GM19455 (cell line): ENCODE data around the gene PAX2.

Experiments
- ATAC-seq: cut with Tn5 transposase; IDR thresholded peaks from one replicate; pipeline ENCODE4 v1.9.1; 2021; ENCODE audit not compliant: unreplicated experiment

The PAX2 gene

DNA sequence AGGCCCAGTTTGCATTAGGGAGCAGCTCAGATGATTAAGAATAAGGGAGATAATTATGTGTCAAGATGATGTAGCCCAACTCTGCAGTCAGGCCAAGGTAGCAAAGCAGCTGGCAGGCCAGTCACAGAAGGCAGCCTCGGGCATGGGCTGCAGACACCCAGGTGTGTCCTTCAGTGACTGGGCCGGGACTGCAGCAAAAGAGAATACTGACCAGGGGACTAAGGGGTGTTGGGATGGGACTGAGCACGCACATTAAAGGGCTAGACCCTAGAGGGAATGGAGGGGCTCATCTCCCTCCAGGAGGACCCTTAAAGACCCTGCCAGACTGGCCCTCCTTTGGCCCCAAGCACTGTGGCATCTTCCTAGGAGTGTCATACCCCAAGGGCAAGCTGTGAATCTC is 38.7 kb downstream of the PAX2 start:
- ATAC-seq = no peak

DNA sequence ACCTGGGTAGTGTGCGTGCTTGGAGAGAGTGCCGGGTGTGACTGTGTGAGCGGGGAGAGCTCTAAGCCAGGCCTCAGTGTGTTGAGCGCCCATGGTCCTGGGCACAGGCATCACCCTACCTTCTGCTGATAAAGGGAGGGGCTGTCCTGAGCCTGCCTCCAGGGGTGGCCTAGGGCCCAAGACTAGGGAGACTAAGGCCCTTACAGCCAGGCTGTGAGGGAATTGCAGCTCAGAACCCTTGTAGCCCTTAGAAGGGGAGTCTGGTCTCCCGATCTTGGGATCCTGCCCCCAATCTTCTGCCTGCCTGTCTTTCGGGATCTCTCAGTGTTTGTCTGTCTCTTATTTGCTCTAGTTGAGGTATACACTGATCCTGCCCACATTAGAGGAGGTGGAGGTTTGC is 41.2 kb downstream of the PAX2 start:
- ATAC-seq = no peak

DNA sequence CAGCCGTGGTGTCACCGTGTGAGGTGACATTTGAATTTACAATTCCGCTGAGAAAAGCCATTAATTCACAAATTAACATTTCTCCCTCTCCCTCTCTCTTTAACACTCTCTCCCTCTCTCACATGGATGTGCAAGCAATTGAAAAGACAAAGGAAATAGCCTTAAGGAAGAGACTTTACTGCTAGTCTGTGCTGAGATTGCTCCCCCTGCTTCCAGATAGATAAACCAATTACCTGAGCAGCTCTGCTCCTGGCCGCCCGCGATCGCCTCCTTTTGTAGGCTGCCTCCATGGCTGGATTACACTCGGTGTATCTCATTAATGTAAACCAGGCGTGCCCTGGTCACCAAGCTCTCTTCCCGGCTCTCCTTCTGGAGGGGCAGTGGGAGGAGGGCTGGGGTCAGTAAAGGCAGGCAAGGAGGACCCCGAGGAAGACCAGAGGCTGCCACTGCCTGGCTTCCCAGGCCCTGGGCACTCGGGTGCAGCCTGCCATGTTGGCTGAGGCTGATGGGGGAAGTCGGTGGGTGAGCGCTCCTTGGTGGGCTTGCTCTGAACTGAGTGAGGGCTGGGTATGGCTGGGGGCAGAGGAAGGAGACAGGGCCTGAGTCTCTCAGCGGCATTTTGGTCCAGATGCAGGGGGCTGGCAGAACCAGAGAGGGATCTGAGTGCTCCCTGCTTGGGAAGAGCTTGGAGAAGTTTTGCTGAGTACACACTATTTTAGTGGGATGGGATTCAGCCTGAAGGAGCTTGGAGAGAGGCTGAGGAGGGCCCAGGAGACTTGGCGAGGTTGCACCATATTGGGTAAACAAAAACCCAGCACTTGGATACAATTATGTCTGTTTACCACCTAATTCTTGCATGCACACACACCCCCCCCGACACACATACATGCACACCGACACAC is 42.9 kb downstream of the PAX2 start:
- no peak for ATAC-seq

DNA sequence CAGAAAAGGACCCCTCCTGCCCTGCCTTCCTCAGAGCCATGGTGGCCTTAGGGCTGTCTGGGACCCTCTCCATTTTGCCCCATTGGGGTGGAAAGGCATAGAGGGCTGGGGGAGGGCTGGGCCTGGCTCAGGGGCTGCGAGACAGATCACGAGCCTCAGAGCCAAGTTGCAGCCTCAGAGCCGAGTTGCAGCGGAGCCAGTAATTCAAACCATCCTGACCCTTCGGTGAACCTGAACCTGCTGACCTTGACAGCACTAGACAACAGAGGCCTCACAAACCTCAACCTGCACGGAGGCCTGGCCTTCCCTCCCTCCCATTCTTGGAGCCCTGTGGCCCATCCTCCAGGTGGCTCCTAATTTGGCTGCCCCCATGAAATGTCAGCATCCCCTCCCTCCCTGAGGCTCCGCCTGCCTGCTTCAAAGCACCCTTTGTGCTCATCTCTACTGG is 45.4 kb downstream of the PAX2 start:
- no peak for ATAC-seq

DNA sequence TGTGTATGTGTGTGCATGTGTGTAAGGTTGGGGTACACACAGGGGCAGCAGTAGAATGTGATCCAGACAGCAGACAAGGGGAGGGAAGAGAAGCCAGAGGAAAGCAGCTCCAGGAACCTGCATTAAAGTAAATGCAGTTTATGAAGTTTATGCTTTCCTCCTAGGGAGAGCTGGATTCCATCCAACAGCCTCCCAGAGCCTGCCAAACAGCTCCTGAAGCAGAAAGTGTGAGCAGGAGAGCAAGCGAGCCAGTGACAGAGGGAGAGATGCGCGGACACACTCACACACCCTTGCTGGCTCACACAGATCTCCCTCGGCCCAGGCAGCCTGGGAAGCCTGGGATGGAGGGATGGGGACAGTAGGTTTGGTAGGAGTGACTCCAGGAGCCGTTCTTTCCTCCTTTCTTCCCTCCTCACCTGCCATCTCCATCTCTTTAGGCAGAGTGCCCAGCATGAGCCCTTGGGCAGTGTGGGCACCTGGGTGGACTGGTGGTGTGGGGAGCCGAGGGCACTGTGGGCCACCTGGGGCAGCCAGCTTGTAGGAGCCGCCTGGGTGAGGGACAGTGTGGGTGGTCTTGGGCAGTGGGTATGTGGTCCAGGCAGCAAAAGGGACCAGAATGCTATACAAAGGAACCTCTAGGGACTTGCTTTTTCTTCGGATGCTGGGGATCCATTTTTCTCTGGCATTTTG is 46.1 kb downstream of the PAX2 start:
- ATAC-seq = no peak

DNA sequence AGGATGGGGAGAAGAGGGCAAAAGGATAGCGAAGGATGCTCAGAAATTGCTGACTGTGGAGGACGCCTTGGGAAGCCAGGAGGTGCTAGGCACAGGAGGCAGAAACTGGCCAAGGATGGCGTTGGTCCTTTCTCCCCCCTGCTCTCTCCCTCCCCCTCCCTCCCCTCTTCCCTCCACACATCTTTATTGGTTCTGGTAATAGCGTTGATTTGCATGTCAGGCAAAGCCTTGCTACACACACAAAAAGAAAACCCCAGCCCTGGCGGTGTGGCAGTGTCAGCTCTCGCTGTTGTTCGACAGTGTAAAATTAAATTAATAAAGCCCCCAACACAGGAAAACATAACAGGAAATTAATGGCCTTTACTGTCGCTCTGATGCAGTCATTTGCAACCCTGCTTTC is 47.2 kb downstream of the PAX2 start:
- ATAC-seq = no peak

DNA sequence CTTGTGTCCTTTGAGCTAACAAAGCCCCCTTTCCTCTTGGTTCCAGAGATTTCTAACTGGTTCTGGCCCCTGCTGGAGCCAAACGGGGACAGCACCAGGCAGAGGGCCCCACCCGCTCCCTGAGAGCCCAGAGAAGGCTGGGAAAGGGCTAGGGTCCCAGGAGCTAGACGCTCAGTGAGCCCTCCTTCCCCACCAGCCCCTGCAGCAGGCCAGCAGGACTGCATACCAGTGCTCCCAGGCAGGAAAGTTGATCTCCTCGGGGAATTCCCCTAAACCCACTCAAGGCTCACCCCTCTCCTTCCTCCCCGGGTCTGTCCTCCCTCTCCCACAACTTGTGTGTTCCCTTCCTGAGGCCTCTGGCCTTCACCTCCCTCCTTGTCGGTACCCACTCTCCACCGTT is 47.7 kb downstream of the PAX2 start:
- ATAC-seq = no peak

DNA sequence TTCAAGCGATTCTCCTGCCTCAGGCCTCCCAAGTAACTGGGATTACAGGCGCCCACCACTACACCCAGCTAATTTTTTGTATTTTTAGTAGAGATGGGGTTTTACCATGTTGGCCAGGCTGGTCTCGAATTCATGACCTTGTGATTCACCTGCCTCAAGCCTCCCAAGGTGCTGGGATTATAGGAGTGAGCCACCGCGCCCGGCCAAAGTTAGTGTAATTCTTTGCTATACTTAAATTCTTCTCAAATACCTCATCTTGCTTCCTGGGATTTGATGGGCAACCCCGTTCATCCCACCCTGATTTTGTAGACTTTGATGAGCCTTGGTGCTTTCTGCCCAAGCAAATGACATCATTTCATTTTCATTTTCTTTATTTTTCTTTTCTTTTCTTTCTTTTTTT is 54.5 kb downstream of the PAX2 start:
- no peak for ATAC-seq

DNA sequence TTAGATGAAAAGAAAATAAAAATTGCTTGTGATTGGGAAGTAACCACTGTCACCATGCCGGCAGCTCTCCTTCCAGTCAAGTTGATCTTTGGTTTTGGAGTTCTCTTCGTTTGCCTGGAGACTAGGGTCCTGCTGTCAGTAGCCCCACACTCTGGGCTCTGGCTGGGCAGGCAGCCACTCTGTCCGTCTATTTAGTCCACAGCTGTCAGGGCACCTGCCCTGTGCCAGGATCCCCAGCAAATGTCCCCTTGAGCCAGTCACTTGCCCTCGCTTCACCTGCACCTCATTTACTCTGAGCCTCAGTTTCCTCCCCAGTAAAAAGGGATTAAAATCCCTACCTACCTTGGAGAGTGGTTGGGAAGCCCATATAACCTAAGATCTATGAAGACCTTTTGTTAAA is 55.5 kb downstream of the PAX2 start:
- no peak for ATAC-seq

DNA sequence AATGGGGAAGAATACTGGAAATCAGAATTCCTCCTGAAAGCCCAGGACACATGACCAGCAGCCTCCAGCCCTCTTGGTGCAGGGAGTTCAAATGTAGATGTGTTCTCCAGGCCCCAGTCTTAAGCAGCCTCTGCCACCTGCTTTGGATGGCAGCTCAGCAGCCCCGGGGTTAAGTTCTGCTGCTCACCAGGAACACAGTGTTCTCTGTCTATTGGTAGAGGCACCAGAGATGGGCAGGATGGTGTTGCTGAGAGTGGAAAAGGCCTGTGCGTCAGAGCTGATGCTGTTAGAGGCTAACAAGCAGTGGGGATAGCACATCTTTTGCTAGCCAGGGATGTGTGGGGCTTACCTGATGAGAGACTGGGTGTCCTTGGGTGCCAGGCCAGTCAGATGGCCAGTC is 56.8 kb downstream of the PAX2 start:
- ATAC-seq = no peak

DNA sequence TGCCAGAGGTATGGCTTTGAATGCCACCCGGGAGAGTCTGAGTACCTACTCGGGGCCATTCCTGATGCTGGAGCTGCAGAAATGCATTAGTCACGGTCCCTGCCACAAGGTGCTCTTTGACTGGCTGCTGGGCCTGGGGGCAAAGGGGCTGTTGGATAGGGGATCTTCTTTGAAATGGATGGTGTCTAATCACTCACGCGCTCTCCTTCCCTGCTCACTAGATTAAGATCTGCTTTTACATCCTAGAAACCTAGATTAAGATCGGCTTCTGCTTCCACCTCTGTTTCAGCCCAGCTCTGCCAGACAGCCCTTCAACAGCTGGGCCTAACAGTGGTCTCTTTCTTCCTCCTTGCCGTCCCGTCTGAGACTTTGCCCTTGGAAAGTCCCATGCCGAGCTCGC is 57.2 kb downstream of the PAX2 start:
- ATAC-seq = no peak

DNA sequence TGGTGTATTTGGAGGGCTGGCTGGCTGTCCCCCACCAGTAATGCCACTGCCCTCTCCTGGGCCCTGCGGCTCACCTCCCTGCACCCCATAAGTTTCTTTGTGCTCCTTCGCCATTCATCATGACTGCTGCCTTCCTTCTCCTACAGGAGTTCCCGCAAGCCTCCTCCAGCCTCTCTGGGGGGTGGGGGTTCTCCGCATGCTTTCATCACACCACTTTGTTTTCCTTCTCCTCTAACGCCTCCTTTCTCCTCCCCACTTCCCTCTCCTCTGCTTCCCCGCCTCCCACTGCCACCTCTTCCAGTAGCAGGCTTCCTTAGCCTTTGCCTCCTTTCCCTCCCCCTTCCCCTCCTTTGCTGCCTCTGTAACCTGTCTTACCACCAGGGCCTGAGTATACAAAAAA is 58.1 kb downstream of the PAX2 start:
- no peak for ATAC-seq

DNA sequence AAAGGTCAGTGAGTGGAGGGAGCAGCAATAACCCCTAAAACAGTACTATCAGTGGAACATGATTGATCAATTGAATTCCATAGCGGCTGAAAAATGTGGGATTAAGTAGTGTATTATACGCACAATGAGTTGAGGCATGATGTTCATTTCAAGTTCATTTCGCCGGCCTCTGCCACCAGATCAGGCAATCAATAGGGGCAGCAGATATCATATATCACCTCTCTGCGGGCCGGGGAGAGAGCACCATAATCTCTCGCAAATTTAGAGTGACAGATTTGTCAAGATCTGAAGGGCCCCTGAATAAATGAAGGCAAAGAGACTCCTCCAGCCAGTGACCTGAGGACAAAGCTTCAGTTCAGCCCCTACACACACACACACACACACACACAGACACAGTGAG is 58.5 kb downstream of the PAX2 start:
- ATAC-seq = no peak

DNA sequence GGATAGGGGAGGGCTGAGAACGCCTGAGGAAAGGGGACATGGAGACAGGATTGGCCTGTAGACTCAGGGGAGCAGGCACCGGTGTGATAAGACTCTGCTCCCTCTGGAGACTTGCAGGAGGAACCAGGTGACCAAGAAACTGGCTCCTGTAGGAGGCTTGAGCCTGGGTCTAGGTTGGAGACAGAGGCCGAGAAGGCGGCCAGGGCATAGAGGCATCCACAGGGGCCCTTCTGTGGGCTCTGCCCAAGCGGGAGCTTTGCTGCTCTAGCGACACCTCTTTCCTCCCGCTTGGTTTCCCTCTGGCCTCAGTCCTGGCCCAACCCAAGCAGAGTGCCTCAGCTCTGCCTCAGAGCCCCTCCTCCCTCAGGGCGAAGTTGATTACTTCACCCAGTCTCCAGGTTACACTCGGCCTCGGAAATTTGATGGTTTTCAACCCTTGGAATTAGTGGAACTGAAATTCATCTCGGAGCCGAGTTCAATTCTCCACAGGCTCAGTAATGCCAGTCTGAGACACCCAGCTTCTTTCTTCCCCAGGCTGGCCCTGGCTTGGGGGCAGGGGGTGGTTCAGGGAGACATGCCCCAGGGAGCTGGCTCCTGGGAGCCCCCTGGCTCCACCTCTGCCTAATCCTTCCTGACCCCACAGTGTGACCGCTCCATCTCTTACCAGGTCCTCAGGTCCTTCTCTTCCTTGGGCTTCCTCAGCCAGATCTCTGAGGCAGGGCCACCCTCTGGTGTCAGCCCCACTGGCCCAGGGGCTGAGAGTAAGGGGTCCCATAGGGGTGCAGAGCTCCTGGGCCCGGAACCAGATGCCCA is 60.4 kb downstream of the PAX2 start:
- no peak for ATAC-seq

DNA sequence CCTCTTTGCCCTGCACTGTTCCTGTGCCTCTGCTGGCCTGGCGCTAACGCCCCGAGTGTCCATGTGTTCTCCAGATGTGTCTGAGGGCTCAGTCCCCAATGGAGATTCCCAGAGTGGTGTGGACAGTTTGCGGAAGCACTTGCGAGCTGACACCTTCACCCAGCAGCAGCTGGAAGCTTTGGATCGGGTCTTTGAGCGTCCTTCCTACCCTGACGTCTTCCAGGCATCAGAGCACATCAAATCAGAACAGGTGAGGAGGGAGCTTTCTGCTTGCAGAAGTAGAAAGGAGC is 60.9 kb downstream of the PAX2 start:
- ATAC-seq = no peak

DNA sequence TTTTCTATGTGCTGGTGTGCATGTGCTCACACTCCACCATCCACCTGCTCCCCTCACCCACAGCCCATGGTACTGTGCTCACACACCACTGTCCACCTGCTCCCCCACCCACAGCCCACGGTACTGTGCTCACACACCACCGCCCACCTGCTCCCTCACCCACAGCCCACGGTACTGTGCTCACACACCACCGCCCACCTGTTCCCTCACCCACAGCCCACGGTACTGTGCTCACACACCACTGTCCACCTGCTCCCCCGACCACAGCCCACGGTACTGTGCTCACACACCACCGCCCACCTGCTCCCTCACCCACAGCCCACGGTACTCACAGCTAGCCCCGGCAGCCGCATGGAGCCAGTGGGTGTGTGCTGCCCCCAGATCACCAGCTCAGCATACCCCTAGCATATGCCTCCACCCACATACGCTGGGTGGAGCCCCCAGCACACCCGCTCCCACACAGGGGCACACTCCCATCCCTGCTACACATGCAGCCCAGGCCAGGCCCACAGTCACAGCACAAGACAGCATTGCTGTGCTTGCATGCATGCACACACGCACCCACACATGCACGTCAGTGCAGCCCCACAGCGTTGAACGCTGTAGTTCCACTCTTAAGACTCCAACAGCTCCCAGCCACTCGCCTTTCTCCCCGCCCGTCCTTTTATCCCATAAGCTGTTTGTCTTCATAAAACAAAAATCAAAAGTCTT is 62.0 kb downstream of the PAX2 start:
- ATAC-seq = no peak

DNA sequence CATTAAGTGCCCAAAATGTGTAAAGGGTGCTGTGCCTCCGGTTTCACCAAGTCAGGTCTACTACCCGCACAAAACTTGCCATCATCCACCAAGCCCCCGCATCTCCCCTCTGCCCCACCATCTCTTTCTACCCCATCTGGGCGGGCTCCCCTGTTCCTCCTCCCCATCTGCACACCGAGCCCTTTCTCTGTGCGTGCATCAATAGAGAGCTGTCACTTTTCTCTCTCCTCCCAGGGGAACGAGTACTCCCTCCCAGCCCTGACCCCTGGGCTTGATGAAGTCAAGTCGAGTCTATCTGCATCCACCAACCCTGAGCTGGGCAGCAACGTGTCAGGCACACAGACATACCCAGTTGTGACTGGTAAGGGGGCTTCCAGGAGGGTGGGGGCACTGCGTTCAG is 63.5 kb downstream of the PAX2 start:
- no peak for ATAC-seq

DNA sequence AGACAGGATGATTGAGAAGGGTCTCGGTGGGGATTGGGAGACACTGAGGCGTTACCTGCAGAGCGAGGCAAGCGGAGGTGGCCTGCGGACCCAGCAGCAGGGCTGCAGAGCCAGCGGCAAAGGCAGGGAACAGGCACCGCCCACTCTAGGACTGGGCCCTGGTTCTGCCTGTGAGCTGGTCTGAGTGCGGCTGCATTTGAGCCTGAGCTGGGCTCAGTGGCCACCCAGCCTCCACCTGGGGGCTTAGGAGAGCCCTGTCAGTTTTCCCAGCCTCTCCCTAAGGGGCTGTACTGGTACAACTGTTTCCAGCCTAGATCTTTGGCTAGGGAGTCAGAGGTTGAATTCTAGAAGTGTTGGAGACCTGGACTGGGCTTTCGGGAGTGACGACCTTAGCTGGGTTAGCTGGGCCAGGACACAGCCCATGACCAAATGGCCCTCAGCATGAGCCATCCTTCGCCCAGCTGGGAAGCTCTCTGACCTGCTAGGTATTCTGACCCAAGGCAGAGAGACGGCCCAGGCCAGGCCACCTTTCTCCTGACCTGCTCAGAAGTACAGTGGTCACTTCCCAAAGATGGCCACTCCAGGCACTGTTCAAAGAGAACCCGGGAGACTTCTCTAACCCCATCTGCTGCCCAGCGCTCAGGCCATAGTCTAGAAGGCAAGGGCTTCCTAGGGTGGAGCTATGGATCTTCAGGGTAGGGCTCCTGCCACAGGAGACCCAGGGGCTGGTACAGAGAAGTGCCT is 64.9 kb downstream of the PAX2 start:
- no peak for ATAC-seq

DNA sequence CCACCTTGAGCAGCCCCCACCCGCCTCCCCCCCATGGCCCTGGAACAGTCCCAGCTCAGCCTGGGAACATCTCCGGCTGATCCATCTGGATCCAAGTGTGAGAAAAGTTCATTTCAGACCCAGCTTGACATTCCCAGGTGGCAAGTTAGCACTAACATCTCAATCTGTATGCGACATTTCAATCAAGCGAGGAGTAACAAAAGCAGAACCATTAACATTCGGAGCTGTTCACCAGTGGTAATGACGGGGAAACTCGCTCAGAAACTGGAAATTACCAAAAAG is 65.4 kb downstream of the PAX2 start:
- ATAC-seq = no peak

DNA sequence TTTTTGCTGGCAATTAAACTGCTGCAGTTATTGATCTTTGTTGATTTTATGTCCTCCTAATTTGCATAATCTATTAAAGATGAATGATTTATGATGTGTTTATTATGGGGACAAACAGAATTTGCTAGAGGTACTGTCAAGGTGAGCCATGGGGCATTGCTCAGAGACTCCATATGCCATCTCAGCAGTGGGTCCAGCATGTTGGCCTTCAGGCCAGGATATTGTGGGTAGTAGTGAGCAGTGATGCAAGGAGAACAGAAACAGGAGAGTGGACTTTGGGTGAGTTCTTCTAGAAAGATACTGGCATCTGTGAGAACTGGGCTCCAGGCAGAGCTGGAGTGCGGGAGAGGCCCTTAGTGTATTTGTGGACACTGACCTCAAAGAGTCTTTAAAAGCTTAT is 65.9 kb downstream of the PAX2 start:
- ATAC-seq = no peak
